Body of pancreas (tissue), 4 donors: ENCODE results near the gene ANKS1B. TPM values are rescaled to one million over a fixed set of nuclear protein-coding genes. Genes with fewer than 3 reads are reported as not detected.

Experiments
- ATAC-seq: fragments of 150-250 bp; one replicate; pipeline ENCODE4 v1.9.1; 2016
- DNase-seq, 4 donors: peaks; one replicate each; pipeline ENCODE4 v3.0.0-alpha.2; 2019
- H3K27ac ChIP-seq, 4 donors: fragments of 200-600 bp; sonication (generic); 1 replicate in 3 of 4; 2 replicates in 1 of 4; pipeline versions ENCODE4 v1.5.1 to v1.6.1; 2016 to 2019; ENCODE audit warnings: mild to moderate bottlenecking in 1 of 4, mixed read lengths in 1 of 4, moderate library complexity in 1 of 4
- H3K27me3 ChIP-seq, 2 donors: fragments of 200-600 bp; sonication (generic); one replicate each; pipeline ENCODE4 v1.6.0; 2016; ENCODE audit warnings: mild to moderate bottlenecking in 1 of 2
- H3K36me3 ChIP-seq, 2 donors: fragments of 200-600 bp; sonication (generic); replicated peaks in 1 of 2; 2 replicates each; pipeline ENCODE4 v1.5.1; 2016; ENCODE audit warnings: low read depth in 2 of 2; ENCODE audit not compliant: insufficient read depth in 1 of 2
- H3K4me1 ChIP-seq: fragments of 200-600 bp; sonication (generic); one replicate; pipeline ENCODE4 v1.6.0; 2016
- H3K4me3 ChIP-seq, 2 donors: fragments of 200-600 bp; sonication (generic); 1 replicate in 1 of 2; 2 replicates in 1 of 2; pipeline ENCODE4 v1.5.1; 2016 to 2019
- H3K9me3 ChIP-seq, 3 donors: fragments of 200-600 bp; sonication (generic); 1 replicate in 2 of 3; 2 replicates in 1 of 3; pipeline ENCODE4 v1.5.1; 2016
- POLR2A ChIP-seq, 3 donors: fragments of 450-650 bp; IDR thresholded peaks; one replicate each; pipeline ENCODE4 v1.6.1; 2016; ENCODE audit warnings: antibody characterized with exemption in 3 of 3, mild to moderate bottlenecking in 2 of 3
- WGBS, 2 donors: methylation state at CpG; one replicate each; pipeline ENCODE4 v1.1.5; 2017; 5-methylcytosine and 5-hydroxymethylcytosine counted together
- intact Hi-C: fragments of 100-400 bp; cut with DNase I; formaldehyde crosslinking; loops from one replicate; pipeline ENCODE4 v1.15.1; 2023
- total RNA-seq, 2 donors: library from RNA; depleted of rRNA; stranded (reverse); fragments of >200 nt; gene quantifications; one replicate each; pipeline ENCODE4 v1.1.0, GENCODE V29; 2016
- TF ChIP-seq, protein P1 (sequence below), 7 experiments: fragments of 450-650 bp in 4 of 7; fragments of 200-600 bp in 3 of 7; sonication (generic) in 3 of 7; IDR thresholded peaks; one replicate each; pipeline ENCODE4 v1.5.1; 2016 to 2019; ENCODE audit warnings: antibody characterized with exemption in 7 of 7

ANKS1B gene
- total RNA-seq, 2 donors from 2014 or later, result 2.1 to 10.2 TPM

DNA sequence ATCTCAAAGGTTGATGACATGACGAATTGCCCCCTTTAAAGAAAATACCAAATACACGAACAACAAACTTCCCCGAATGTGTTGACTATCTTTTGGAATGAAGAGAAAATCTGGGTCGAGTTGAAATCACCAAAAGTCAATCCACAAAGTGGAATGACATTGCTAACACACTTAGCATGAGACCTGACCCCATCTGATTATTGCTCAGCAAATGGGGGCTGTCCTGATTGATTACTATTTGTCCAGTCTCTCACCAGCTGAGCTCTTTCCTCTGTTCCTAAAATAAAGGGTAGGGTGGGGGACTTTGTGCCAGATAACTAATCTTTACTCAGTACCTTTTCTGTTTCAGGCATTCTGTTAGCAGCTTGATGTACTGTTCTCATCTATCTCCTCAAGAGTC lies 1116.2 kb downstream of the ANKS1B start:
- H3K9me3 ChIP-seq, result no peaks in the 10 kb centered on the region
- ATAC-seq (no peak), DNase-seq (no peak)
- TF ChIP-seq POLR2A (IDR thresholded peaks at IDR 0.05), result no peak
- TF ChIP-seq, protein P1, sequence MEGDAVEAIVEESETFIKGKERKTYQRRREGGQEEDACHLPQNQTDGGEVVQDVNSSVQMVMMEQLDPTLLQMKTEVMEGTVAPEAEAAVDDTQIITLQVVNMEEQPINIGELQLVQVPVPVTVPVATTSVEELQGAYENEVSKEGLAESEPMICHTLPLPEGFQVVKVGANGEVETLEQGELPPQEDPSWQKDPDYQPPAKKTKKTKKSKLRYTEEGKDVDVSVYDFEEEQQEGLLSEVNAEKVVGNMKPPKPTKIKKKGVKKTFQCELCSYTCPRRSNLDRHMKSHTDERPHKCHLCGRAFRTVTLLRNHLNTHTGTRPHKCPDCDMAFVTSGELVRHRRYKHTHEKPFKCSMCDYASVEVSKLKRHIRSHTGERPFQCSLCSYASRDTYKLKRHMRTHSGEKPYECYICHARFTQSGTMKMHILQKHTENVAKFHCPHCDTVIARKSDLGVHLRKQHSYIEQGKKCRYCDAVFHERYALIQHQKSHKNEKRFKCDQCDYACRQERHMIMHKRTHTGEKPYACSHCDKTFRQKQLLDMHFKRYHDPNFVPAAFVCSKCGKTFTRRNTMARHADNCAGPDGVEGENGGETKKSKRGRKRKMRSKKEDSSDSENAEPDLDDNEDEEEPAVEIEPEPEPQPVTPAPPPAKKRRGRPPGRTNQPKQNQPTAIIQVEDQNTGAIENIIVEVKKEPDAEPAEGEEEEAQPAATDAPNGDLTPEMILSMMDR (IDR thresholded peaks at IDR 0.05), result no peak
- intact Hi-C loops, result no loop called here
- no peaks in the 10 kb centered on the region for H3K4me1 ChIP-seq
- H3K27ac ChIP-seq, result no peak overlapping the region
- H3K36me3 ChIP-seq, result no peaks in the 10 kb centered on the region
- WGBS, 2 donors, result 26 to 30% methylated on average over 4 of the region's 4 CpGs
- H3K4me3 ChIP-seq, result no peak overlapping the region
- H3K27me3 ChIP-seq, result no peaks in the 10 kb centered on the region

DNA sequence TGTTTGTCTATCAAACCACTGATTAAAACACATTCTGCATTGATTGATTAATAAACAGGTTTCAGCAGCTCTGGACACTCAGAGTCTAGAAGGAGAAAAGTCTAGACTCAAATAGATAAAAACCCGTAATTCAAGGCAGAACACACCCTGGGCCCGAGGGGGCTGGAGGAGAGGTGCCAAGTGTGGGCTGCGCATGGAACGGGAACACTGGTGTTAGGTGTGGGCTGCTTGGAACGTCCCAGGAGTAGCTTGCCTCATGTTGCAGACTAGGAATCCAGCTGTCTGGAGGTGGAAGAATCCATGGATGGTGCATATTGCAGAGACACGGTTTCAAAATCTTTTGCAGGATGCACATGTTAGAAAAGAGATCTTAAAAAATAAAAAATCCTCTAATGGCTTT lies 1116.7 kb downstream of the ANKS1B start:
- WGBS, 2 donors, result 42 to 43% methylated on average over 6 of the region's 6 CpGs
- no peaks in the 10 kb centered on the region for H3K27me3 ChIP-seq
- intact Hi-C loops, result no loop called here
- no peak overlapping the region for H3K4me3 ChIP-seq
- no peaks in the 10 kb centered on the region for H3K4me1 ChIP-seq
- no peaks in the 10 kb centered on the region for H3K9me3 ChIP-seq
- H3K27ac ChIP-seq, result no peak overlapping the region
- TF ChIP-seq, protein P1 (IDR thresholded peaks at IDR 0.05), result no peak
- no peak for TF ChIP-seq POLR2A (IDR thresholded peaks at IDR 0.05)
- DNase-seq (no peak), ATAC-seq (no peak)
- no peaks in the 10 kb centered on the region for H3K36me3 ChIP-seq

DNA sequence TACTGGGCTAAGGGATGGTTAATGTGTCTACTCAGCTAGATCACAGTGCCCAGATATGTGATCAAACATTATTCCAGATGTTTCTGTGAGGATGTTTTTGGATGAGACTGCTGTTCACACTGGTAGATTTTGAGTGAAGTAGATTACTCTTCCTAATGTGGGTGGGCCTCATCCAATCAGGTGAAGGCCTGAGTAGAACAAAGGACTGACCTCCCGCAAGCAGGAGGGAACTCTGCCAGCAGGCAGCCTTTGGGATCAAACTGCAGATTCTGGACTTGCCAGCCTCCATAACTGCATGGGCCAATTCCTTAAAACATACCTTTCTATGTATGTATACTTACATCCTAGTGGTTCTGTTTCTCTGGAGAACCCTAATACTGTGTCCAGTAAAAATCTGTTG lies 1120.4 kb downstream of the ANKS1B start:
- WGBS, 2 donors, result 94 to 100% methylated on average over 1 of the region's 1 CpG
- DNase-seq (no peak), ATAC-seq (no peak)
- H3K36me3 ChIP-seq, result no peaks in the 10 kb centered on the region
- H3K27ac ChIP-seq, result no peak overlapping the region
- intact Hi-C loops, result no loop called here
- TF ChIP-seq, protein P1 (IDR thresholded peaks at IDR 0.05), result no peak
- no peak for TF ChIP-seq POLR2A (IDR thresholded peaks at IDR 0.05)
- H3K4me3 ChIP-seq, result no peak overlapping the region
- H3K9me3 ChIP-seq, result no peaks in the 10 kb centered on the region
- H3K4me1 ChIP-seq, result no peaks in the 10 kb centered on the region
- H3K27me3 ChIP-seq, result no peaks in the 10 kb centered on the region

DNA sequence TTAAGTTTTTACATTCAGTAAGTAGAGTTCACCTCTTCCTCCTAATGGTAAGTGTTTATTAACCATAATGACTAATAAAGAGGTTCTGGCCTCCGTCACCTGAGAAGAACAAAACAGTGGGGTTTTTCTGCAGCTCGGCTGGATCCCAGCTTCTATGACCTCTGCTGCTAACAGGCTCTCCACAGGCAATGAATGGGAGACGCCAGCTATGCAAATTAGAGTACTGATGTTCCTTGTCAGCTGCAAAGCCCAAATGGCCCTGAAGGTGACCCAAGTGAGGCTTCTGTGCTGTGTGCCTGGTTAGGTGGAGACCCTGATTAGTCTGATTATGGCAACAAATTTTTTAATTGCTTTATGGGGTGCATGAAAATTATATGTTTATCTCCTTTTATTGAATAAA lies 1121.6 kb downstream of the ANKS1B start:
- intact Hi-C loops, result no loop called here
- no peak overlapping the region for H3K27ac ChIP-seq
- 43 to 58% methylated on average over 3 of the region's 3 CpGs for WGBS, 2 donors
- DNase-seq (no peak), ATAC-seq (no peak)
- no peaks in the 10 kb centered on the region for H3K27me3 ChIP-seq
- no peak overlapping the region for H3K4me3 ChIP-seq
- no peak for TF ChIP-seq POLR2A (IDR thresholded peaks at IDR 0.05)
- TF ChIP-seq, protein P1 (IDR thresholded peaks at IDR 0.05), result no peak
- no peaks in the 10 kb centered on the region for H3K9me3 ChIP-seq
- no peaks in the 10 kb centered on the region for H3K36me3 ChIP-seq
- no peaks in the 10 kb centered on the region for H3K4me1 ChIP-seq

DNA sequence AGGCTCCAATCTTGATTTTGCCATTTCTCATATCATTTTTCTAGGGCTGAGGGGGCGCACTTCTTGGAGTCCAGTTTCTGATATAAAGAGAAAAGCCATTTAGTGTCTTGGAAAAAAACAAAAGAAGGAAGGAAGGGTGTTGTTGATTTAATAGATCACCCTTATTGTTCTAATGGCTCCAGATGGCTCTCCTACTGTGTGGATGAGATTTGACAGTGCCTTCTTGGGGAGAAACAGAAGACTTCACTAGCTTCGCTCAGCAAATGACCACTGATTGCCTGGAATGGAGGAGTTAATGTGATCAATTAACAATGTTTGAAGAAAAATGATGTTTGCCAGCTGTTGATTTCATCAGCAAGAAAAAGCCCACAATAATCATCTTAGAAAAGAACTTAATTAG lies 1123.5 kb downstream of the ANKS1B start:
- TF ChIP-seq POLR2A (IDR thresholded peaks at IDR 0.05), result no peak
- TF ChIP-seq, protein P1 (IDR thresholded peaks at IDR 0.05), result no peak
- intact Hi-C loops, result no loop called here
- H3K4me3 ChIP-seq, result no peak overlapping the region
- H3K27me3 ChIP-seq, result no peaks in the 10 kb centered on the region
- H3K4me1 ChIP-seq, result no peaks in the 10 kb centered on the region
- no peaks in the 10 kb centered on the region for H3K36me3 ChIP-seq
- ATAC-seq (no peak), DNase-seq (no peak)
- H3K9me3 ChIP-seq, result no peaks in the 10 kb centered on the region
- 74 to 75% methylated on average over 2 of the region's 2 CpGs for WGBS, 2 donors
- H3K27ac ChIP-seq, result no peak overlapping the region
